HepG2 (cell line): ENCODE measurements around the gene PTPN13. TPM values are rescaled to one million over a fixed set of nuclear protein-coding genes. Genes with fewer than 3 reads are reported as not detected.

Source experiments
- ATAC-seq: fragments of 200-7000 bp; cut with Tn5 transposase; 3 replicates; pipeline ENCODE4 v1.9.1; 2020; ENCODE audit warnings: mild to moderate bottlenecking, moderate library complexity
- BruUV-seq: library from RNA; stranded (reverse); fragments of 400-500 nt; replicated peaks from 2 replicates; lab custom pipeline; 2021; lab: Mats Ljungman, UMichigan
- CTCF ChIA-PET: fragments of 300-600 bp; formaldehyde crosslinking; extraction: SDS; loops from one replicate; lab custom pipeline; 2021; ENCODE audit warnings: low total read pairs, inconsistent platforms, low intra/inter-chr PET ratio; lab: Yijun Ruan, JAX
- POLR2A ChIA-PET: fragments of 350-600 bp; sonication (Branson Sonifier 250); formaldehyde crosslinking; loops from one replicate; lab custom pipeline; 2020; ENCODE audit warnings: antibody characterized with exemption, inconsistent platforms; lab: Yijun Ruan, JAX
- DNase-seq: peaks from one replicate; pipeline ENCODE4 v3.0.0-alpha.2; 2015; ENCODE audit warnings: low spot score
- FAIRE-seq: peaks from 3 replicates; lab custom pipeline; 2011; peaks lifted over from hg19 to GRCh38; lab: Jason Lieb, UNC
- H2AFZ ChIP-seq: one replicate; pipeline ENCODE4 v1.6.1; 2011; ENCODE audit warnings: low read length, inconsistent platforms
- H3K27ac ChIP-seq: fragments of 300-600 bp; 3 replicates; pipeline ENCODE4 v1.8.0; 2011; ENCODE audit warnings: mixed run types, mild to moderate bottlenecking, mixed read lengths, low read length, inconsistent platforms; ENCODE audit not compliant: insufficient read depth; ENCODE audit errors: extremely low read length
- H3K27me3 ChIP-seq, 2 experiments: fragments of 200-600 bp in 1 of 2; 2 replicates in 1 of 2; 3 replicates in 1 of 2; pipeline versions ENCODE4 v1.6.0 to v1.8.0; 2011; ENCODE audit warnings: low read length in 2 of 2, mild to moderate bottlenecking in 2 of 2, moderate library complexity in 2 of 2, inconsistent platforms in 1 of 2; ENCODE audit not compliant: insufficient read depth in 2 of 2, control insufficient read depth in 1 of 2
- H3K36me3 ChIP-seq, 2 experiments: fragments of 200-600 bp in 1 of 2; replicated peaks in 1 of 2; 2 replicates in 1 of 2; 3 replicates in 1 of 2; pipeline versions ENCODE4 v1.5.1 to v1.8.0; 2011; ENCODE audit warnings: low read length in 2 of 2, inconsistent platforms in 1 of 2; ENCODE audit not compliant: insufficient read depth in 2 of 2, control insufficient read depth in 1 of 2
- H3K4me1 ChIP-seq: 2 replicates; pipeline ENCODE4 v1.5.1; 2012; ENCODE audit warnings: low read length, inconsistent platforms; ENCODE audit not compliant: insufficient read depth
- H3K4me2 ChIP-seq: 2 replicates; pipeline ENCODE4 v1.6.0; 2011; ENCODE audit warnings: low read depth, low read length, inconsistent platforms
- H3K4me3 ChIP-seq, 3 experiments: fragments of 200-600 bp in 1 of 3; sonication (generic), shearing (Covaris generic) in 1 of 3; replicated peaks in 1 of 3; 2 replicates each; pipeline ENCODE4 v1.5.1; 2011 to 2016; ENCODE audit warnings: low read length in 3 of 3, inconsistent platforms in 2 of 3, low read depth in 2 of 3, mild to moderate bottlenecking in 2 of 3, control low read depth in 1 of 3, mixed read lengths in 1 of 3; ENCODE audit not compliant: insufficient read depth in 1 of 3
- H3K79me2 ChIP-seq: one replicate; pipeline ENCODE4 v1.6.1; 2011; ENCODE audit warnings: low read length, inconsistent platforms; ENCODE audit not compliant: insufficient read depth
- H3K9ac ChIP-seq: 2 replicates; pipeline ENCODE4 v1.6.0; 2011; ENCODE audit warnings: mild to moderate bottlenecking, low read depth, low read length, inconsistent platforms; ENCODE audit not compliant: insufficient read depth
- H3K9me3 ChIP-seq: 2 replicates; pipeline ENCODE4 v1.5.1; 2012; ENCODE audit warnings: mild to moderate bottlenecking, low read length
- H4K20me1 ChIP-seq: 2 replicates; pipeline ENCODE4 v1.6.0; 2011; ENCODE audit warnings: inconsistent platforms, mild to moderate bottlenecking, low read length, moderate library complexity; ENCODE audit not compliant: insufficient read depth
- GMEB1 ChIP-seq: sonication (generic); formaldehyde crosslinking; IDR thresholded peaks from 2 replicates; pipeline ENCODE4 v1.5.1; 2020; ENCODE audit warnings: missing genetic modification reagents, mild to moderate bottlenecking, borderline replicate concordance
- HOXA5 ChIP-seq: sonication (generic); formaldehyde crosslinking; IDR thresholded peaks from 2 replicates; pipeline ENCODE4 v1.4.0; 2020; ENCODE audit warnings: missing genetic modification reagents
- MIXL1 ChIP-seq: IDR thresholded peaks from 2 replicates; pipeline ENCODE4 v1.6.1; 2016
- MXI1 ChIP-seq: IDR thresholded peaks from 3 replicates; pipeline ENCODE4 v1.6.1; 2012; ENCODE audit warnings: low read depth, low read length, inconsistent platforms, borderline replicate concordance
- PRDM4 ChIP-seq: sonication (generic); formaldehyde crosslinking; IDR thresholded peaks from 2 replicates; pipeline ENCODE4 v1.9.0; 2021; ENCODE audit warnings: missing genetic modification reagents, borderline replicate concordance
- SIN3A ChIP-seq: IDR thresholded peaks from 2 replicates; pipeline ENCODE4 v1.6.1; 2011; ENCODE audit warnings: low read depth, mild to moderate bottlenecking, control low read depth, low read length, borderline replicate concordance
- XRCC5 ChIP-seq: fragments of 200-400 bp; formaldehyde crosslinking; optimal IDR thresholded peaks from 2 replicates; pipeline ENCODE3; 2017; ENCODE audit warnings: mild to moderate bottlenecking, low read length
- ZNF362 ChIP-seq: sonication (generic); formaldehyde crosslinking; IDR thresholded peaks from 2 replicates; pipeline ENCODE4 v1.4.0; 2020; ENCODE audit warnings: missing genetic modification reagents, mild to moderate bottlenecking, borderline replicate concordance
- WGBS: methylation state at CpG from one replicate; pipeline ENCODE4 v1.1.6; 2017; ENCODE audit warnings: low lambda C conversion rate; 5-methylcytosine and 5-hydroxymethylcytosine counted together
- in situ Hi-C: cut with HindIII; loops from 2 replicates; pipeline ENCODE4 v1.10.0; 2017; ENCODE audit warnings: low pct_unique_long_range_greater_than_20kb; ENCODE audit not compliant: extremely low pct_ligation_motif_present
- intact Hi-C: fragments of 100-400 bp; cut with micrococcal nuclease; formaldehyde crosslinking; loops from one replicate; pipeline ENCODE4 v1.10.0; 2022; ENCODE audit not compliant: unreplicated experiment
- polyA plus RNA-seq, 8 experiments: library from polyadenylated mRNA; depleted of rRNA in 3 of 8; stranded (reverse) in 7 of 8; unstranded in 1 of 8; fragments of >200 nt; fragmentation: Illumina TruSeq in 4 of 8; extraction: Trizol in 4 of 8; gene quantifications; 2 replicates each; pipeline versions ENCODE4 v1.2.1 to v1.2.3, GENCODE V29; 2011 to 2016; ENCODE audit warnings: low read depth in 4 of 8, missing spikeins in 1 of 8, mixed read lengths in 1 of 8; ENCODE audit not compliant: insufficient read depth in 1 of 8
- total RNA-seq, 5 experiments: library from RNA; depleted of rRNA; stranded (reverse); fragments of >200 nt; fragmentation: Illumina TruSeq; extraction: Trizol; gene quantifications; 2 replicates each; pipeline ENCODE4 v1.2.3, GENCODE V29; 2016; ENCODE audit warnings: low read depth in 1 of 5

PTPN13 gene
- total and polyA plus RNA-seq, 2 of the 13 experiments (the other 11 are each of a cell fraction or from before 2014, with no cell fraction given), result not detected

GRCh38 chr4:86837691-86838503 lies 243.8 kb downstream of the PTPN13 start (continued):
- TF ChIP-seq PRDM4 (CRISPR knock-in tag), result no peak

- no peak overlapping the region for H2AFZ ChIP-seq
- no peak for DNase-seq
- H3K36me3 ChIP-seq, result no peaks in the 10 kb centered on the region
- 0% methylated on average over 1 of the region's 1 CpG for WGBS
- POLR2A ChIA-PET, result no interaction called here
- no peak overlapping the region for H3K4me2 ChIP-seq
- no peaks in the 10 kb centered on the region for H3K79me2 ChIP-seq
- CTCF ChIA-PET, result no interaction called here
- FAIRE-seq, result no peak
- no peaks in the 10 kb centered on the region for H4K20me1 ChIP-seq
- BruUV-seq, result no TSS peak
- in situ Hi-C loops (no loop called here), intact Hi-C loops (no loop called here)
- H3K9me3 ChIP-seq, result no peaks in the 10 kb centered on the region
- ATAC-seq, result no peak
- H3K4me3 ChIP-seq, result no peak overlapping the region
- H3K27me3 ChIP-seq, result no peaks in the 10 kb centered on the region
- H3K4me1 ChIP-seq, result no peaks in the 10 kb centered on the region
- no peak overlapping the region for H3K9ac ChIP-seq
- no peak for TF ChIP-seq XRCC5
- no peak overlapping the region for H3K27ac ChIP-seq
Measured at GRCh38 chr4:86840858-86841257, 246.7 kb downstream of the PTPN13 start.

GRCh38 chr4:86841309-86841708 lies 247.2 kb downstream of the PTPN13 start:
- H3K27me3 ChIP-seq, result no peaks in the 10 kb centered on the region
- no peaks in the 10 kb centered on the region for H3K9me3 ChIP-seq
- intact Hi-C loops, result no loop called here
- ChIA-PET POLR2A (no interaction called here), CTCF (no interaction called here)
- H3K9ac ChIP-seq, result no peak overlapping the region
- H2AFZ ChIP-seq, result no peak overlapping the region
- H3K4me3 ChIP-seq, result no peak overlapping the region
- 13% methylated on average over 1 of the region's 1 CpG for WGBS
- no peaks in the 10 kb centered on the region for H3K4me1 ChIP-seq
- no TSS peak for BruUV-seq
- H3K36me3 ChIP-seq, result no peaks in the 10 kb centered on the region
- no peak overlapping the region for H3K4me2 ChIP-seq
- in situ Hi-C loops, result no loop called here
- no peak for DNase-seq
- no peak for ATAC-seq
- no peaks in the 10 kb centered on the region for H4K20me1 ChIP-seq
- no peak for FAIRE-seq
- H3K27ac ChIP-seq, result no peak overlapping the region
- no peaks in the 10 kb centered on the region for H3K79me2 ChIP-seq
- TF ChIP-seq SIN3A (no peak), ZNF362 (CRISPR knock-in tag) (no peak), GMEB1 (no peak), MIXL1 (CRISPR knock-in tag) (no peak), MXI1 (no peak), HOXA5 (CRISPR knock-in tag) (no peak)
